ENCODE data around the gene LDHAL6B. TPM values are rescaled to one million over a fixed set of nuclear protein-coding genes. Genes with fewer than 3 reads are reported as not detected.

The LDHAL6B gene
- total and polyA plus RNA-seq, 2 of the 8 experiments (the other 6 are each of a cell fraction or from before 2014, with no cell fraction given): not detected

GRCh38 chr15:59206623-59207183, at the start of gene LDHAL6B (continued):
- TF ChIP-seq CTCF (IDR thresholded peaks at IDR 0.05; ENCODE audit: control extremely low read depth in 1 of 3, insufficient read depth in 1 of 3, low read depth in 1 of 3, low read length in 3 of 3) (no peak), SAP30 (IDR thresholded peaks at IDR 0.05; ENCODE audit: insufficient read depth, insufficient replicate concordance, low read length) (no peak), BCL11A (IDR thresholded peaks at IDR 0.05; ENCODE audit: low read depth in 2 of 2, low read length in 2 of 2) (no peak), JUN (IDR thresholded peaks at IDR 0.05; ENCODE audit: low read depth, low read length) (no peak), SRF (IDR thresholded peaks at IDR 0.05; ENCODE audit: low read depth, low read length) (no peak), SP4 (IDR thresholded peaks at IDR 0.05; ENCODE audit: low read length) (no peak), TAF7 (optimal IDR thresholded peaks at IDR 0.05; ENCODE audit: borderline replicate concordance, low read depth, low read length) (no peak), RXRA (IDR thresholded peaks at IDR 0.05; ENCODE audit: insufficient read depth, low read depth, low read length) (no peak), SIN3A (conservative IDR thresholded peaks at IDR 0.05 in 1 of 2, IDR thresholded peaks at IDR 0.05 in 1 of 2; ENCODE audit: low read depth in 1 of 2, low read length in 2 of 2) (no peak), CHD1 (IDR thresholded peaks at IDR 0.05; ENCODE audit: low read depth, low read length) (no peak)

Measured in H1 (cell line).